T-helper 9 cell (primary cell): ENCODE measurements around the gene SIM2.

ENCODE experiments used
- DNase-seq: peaks from one replicate; pipeline ENCODE4 v3.0.0-alpha.2; 2020

Gene SIM2

GRCh38 chr21:36717976-36718375, 19.1 kb downstream of the SIM2 start:
- no peak for DNase-seq

GRCh38 chr21:36718951-36719501, 20.1 kb downstream of the SIM2 start:
- no peak for DNase-seq

- DNase-seq, result no peak
Observed at GRCh38 chr21:36719614-36720013, 20.7 kb downstream of the SIM2 start.

DNA sequence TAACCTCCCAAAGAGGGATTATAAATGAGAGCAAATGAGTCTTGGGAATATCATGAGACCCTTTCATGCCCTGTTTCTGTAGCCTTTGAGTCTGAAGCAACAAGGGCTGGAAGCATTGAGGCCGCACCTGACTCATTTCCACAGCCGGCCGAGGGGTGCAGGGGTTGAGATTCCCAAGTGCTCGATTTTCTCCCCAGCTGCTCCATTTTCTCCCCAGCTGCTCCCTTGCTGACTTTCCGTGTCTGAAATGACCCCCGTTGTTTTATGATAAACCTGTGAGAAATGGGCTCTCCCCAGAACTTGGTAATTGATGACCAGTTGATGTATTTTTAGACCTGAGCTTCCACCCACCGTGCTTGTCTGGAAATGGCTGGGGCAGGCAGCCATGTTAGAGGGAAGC, 22.9 kb downstream of the SIM2 start:
- DNase-seq, result no peak

- DNase-seq, result no peak
Observed at GRCh38 chr21:36722370-36723368, 23.8 kb downstream of the SIM2 start.

GRCh38 chr21:36723371-36723881, 24.5 kb downstream of the SIM2 start:
- no peak for DNase-seq

DNA sequence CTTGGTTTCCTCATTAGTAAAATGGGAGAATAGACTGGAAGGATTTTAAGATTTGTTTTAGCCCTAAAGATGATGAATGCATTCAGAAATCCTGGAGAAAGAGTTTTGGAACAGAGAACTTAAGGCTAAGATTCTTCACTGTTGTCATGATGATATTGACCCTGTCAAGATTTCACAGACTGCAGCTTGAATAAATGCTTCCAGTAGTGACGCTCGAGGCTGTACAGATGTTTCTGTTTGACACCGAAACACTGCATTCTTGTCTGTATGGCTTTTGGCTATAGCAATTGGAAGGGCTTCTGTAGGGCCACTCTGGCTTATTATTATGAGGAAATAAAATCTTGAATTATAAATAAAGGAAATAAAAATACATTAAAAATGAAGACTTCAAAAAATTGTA, 25.7 kb downstream of the SIM2 start:
- no peak for DNase-seq

DNA sequence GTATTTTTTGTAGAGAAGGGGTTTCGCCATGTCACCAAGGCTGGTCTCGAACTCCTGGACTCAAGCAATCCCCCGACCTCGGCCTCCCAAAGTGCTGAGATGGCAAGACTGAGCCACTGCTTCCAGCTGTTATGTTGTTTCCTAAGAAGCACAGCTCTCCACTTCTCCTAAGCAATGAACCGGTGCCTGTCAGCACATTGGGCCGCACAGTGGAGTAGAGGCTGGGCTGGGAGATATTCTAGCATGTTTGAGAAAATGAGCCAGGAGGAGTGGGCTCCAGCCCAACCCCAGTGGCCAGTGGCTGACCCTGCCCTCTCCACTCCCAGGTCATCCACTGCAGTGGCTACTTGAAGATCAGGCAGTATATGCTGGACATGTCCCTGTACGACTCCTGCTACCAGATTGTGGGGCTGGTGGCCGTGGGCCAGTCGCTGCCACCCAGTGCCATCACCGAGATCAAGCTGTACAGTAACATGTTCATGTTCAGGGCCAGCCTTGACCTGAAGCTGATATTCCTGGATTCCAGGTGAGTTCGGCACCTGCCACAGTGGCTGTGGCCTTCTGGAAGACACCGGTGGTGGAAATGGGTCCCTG, 27.0 kb downstream of the SIM2 start:
- DNase-seq, result no peak

GRCh38 chr21:36727866-36728265, 29.0 kb downstream of the SIM2 start:
- no peak for DNase-seq

- DNase-seq, result no peak
Observed at GRCh38 chr21:36728371-36729111, 29.6 kb downstream of the SIM2 start.

DNA sequence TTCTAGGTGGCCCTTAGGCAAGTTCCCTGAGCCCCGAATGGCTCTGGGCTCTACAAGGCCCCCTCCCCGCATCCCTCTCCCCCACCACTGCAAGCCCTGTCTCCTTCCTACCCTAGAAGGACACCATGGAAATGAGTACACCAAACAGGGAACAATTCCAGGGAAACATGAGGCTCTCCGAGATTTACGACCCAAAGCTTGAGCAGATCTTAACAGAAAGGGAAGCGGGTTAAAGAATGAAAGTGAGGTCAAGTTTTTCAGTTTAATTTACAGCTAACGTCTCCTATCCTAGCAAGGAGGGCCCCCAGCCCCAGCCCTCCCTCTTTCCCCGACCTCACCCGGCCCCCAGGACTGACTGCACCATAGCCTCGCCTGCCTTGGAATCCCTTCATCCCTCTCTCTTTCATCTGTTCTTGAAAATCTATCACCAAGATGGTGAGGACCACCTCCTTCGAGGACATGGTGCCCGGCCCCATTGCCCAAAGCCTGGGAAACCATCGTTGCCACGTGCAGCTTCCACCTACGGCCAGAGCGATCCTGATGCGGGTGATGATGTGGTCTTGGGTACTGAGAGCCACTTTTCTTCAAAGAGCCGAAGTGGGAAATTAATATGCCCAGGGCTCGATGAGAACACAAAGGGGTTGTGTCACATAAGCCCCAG, 30.5 kb downstream of the SIM2 start:
- no peak for DNase-seq

- DNase-seq, result no peak
Observed at GRCh38 chr21:36730291-36731281, 31.7 kb downstream of the SIM2 start.

GRCh38 chr21:36732217-36732616, 33.3 kb downstream of the SIM2 start:
- DNase-seq, result no peak

DNA sequence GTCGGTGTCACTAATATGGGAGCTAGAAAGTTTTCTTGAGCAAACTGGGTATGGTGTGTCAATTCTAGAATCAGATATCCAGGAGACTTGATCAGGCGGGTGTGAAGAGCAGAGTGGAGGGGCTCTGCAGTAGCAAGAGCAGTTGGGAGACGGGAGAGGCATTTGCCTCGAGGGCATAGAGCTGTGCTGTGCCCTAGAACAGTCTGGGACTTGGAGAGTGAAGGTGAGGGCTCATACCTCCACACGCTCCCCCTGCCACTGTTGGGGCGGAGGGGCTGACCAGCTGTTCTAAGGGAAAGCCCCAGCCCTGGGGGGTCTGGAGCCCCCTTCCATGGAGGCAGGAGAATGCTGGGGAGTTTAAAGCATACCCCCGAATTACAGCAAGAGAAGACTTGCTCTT, 33.8 kb downstream of the SIM2 start:
- DNase-seq, result no peak

GRCh38 chr21:36733857-36734256, 34.9 kb downstream of the SIM2 start:
- DNase-seq, result no peak

GRCh38 chr21:36734367-36735200, 35.7 kb downstream of the SIM2 start:
- DNase-seq, result no peak

- DNase-seq, result no peak
Observed at GRCh38 chr21:36735201-36735515, 36.2 kb downstream of the SIM2 start.

GRCh38 chr21:36735724-36736320, 36.9 kb downstream of the SIM2 start:
- DNase-seq, result no peak

GRCh38 chr21:36738489-36739126, 39.7 kb downstream of the SIM2 start:
- DNase-seq, result no peak
